NOMO-1 (cell line): ENCODE data around the gene TMEM200A.

Source experiments
- DNase-seq, 2 experiments: peaks; one replicate each; lab custom pipeline; 2025; ENCODE audit not compliant: unreplicated experiment in 2 of 2; lab: John Stamatoyannopoulos, UW

Gene TMEM200A

GRCh38 chr6:130376936-130377335 lies 11.1 kb downstream of the TMEM200A start:
- no peak for DNase-seq

- DNase-seq: no peak
Measured at GRCh38 chr6:130377371-130377770, 11.6 kb downstream of the TMEM200A start.

GRCh38 chr6:130377915-130378314 lies 12.1 kb downstream of the TMEM200A start:
- DNase-seq: no peak

DNA sequence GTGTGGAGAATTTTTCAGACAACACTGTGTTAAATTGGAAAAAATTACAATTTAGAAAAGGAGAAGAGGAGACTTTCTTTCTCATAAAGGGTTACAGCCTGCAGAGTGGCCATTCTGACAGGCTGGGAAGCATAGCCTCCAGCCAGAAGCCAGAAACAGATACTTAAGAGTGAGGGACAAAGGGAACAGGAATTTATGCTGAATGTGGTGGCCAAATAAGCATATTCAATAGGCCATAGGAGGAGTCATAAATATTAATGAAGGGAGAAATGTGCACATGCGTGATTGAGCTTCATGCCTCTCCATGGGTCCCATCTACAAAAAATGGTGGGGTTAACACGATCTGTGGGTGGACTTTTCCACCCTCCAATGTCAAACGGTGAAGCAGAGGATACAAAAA lies 13.4 kb downstream of the TMEM200A start:
- no peak for DNase-seq

DNA sequence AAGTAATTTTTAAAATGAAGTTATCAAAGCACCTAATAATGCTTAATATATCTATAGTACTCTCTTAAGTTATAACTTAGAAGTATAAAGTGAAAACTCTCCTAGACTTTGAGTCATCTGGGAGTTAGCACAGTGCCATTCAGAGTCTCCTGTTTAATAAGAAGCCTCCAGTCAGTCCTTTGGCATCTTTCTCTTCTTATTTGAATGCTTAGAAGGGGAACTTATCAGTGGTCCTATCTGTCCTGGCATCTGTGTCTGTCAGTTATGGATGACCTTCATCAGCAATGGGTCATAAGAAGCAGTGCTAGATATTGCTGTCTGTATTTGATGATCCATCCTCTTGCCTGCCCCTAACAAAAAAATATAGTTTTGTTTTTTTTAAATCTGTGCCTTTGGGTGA lies 15.2 kb downstream of the TMEM200A start:
- DNase-seq: no peak

DNA sequence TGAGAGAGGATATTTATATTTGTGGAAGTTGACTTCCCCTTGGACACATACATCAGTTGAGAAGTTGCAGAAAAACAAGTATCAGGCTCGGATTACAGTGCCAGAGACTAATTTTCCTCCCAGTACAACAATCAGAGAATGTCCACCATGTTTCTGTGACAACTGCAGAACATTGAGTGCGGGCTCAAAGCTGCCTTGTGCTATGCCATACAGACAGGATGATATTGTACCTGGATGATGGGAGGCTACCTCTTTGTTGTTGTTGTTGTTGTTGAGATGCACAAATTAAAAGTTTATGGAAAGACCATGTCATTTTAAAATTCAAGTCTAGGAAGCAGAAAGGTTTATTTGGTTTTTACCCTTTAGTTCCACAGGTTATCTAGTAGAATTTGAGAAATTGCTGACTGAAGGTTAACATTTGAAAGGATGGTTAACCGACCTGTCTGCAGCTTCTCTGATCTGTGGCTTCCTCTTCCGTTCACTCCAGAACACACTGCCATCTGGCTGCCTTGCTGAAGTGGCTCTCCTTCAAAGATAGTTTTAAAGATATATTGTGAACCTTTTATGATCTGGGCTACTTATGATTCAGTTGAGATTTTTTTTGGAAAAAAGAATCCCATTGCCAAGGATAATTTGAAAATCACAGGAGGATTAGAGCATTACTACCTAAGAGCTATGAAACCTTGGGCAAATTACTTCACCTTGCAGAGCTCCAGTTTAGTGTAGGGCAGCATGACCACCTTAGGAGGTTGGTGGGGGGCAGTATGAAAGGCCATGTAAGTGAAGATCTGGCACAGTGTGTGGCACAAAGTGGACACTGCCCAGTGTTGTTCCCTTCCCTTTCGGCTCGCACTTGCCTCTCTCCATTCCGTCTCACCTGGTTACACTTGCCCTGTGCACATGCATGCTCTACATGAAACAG lies 15.9 kb downstream of the TMEM200A start:
- no peak for DNase-seq

DNA sequence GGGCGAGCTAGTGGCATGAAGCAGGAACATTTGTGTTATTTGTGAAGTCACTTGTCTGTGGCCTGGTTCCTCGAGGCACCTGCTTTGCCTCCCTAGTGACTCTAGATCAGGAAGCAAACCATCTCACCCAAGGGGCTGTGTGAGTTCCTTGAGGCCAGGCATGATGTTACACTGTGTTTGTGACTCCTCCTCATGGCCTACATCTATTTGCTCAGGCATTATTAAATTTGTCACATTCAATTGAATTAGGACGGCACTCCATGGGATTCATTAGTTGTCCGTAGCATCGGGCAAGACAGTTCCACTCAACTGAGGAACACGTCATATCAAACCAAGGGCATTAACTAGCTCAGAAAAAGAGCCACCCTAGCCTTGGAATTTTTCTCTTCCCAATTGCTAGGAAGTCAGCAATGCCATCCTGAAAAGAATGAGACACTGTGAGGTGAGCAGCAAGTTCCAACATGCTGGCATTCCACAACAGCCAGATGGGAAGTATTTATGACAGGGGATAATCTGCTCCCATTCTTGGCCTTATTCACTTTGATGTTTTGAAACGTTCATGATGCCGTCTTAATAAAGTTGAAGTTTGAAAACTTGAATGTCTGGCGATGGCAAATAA lies 17.2 kb downstream of the TMEM200A start:
- no peak for DNase-seq

DNA sequence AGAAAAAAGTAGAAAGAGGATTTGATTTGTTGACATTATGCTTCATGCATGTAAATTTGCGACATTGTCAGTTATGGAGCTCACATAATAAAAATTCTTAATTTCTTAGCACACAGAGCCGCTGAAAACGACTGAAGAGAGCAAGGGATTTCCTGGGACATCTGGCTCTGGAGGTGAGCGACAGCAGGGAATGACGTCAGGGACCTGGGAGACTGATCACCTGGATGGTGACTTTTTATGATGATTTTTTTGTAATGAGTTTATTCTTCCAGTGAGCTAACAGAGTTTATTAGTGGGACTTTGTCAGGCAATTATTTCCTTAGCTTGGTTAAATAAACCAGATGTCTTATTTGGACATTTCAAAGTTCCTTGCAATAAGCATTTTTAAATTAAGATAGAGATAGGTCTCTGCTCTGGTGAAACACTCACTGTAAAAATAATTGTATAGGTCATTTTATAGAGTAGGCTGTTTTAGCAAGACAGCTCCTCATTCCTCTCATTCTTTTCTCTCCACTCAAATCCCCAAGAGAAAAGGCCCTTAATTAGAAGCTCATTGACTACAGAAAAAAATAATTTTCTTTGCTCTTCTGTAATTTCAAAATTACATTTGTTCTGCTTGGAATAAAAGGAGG lies 19.4 kb downstream of the TMEM200A start:
- DNase-seq: no peak

GRCh38 chr6:130389142-130389541 lies 23.3 kb downstream of the TMEM200A start:
- DNase-seq: no peak

GRCh38 chr6:130390890-130391289 lies 25.1 kb downstream of the TMEM200A start:
- no peak for DNase-seq

DNA sequence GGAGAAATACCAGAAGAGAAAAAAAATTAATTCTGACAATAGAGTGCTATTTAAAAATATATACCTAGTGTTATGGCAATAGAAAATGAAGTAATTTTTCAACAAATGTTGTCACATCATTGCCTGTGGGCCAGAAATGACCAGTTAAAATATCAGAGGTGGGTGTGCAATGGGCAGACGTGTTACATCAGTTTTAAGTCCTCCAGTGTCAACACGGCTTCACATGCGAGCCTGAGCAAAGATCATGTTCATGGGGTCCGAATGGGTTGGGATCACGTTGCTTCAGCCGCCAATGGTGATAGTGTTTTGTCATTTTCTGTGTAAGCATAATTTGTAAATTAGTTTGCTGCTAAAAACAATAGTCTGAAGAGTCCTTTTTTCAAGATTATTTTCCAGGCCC lies 27.5 kb downstream of the TMEM200A start:
- no peak for DNase-seq

GRCh38 chr6:130394246-130394645 lies 28.4 kb downstream of the TMEM200A start:
- DNase-seq: no peak

DNA sequence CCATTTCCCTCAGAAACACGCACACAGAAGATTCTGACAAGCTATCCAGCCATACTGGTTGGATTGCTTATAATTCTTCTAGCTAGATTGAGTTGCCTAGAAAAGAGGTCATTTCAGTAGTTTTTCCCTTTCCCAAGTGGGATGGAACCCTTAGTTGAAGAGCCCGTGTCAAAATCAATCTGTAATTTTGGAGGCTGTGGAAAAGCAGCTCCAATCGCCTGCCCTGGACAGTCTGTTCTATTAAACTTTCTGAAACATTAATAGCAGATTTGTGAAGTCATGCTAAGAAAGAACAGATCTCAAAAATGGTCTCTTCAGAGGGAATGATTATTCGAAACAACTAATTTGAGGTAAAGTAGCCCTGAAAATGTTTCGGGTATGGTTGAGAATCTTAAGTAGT lies 29.3 kb downstream of the TMEM200A start:
- no peak for DNase-seq

- DNase-seq: no peak
Measured at GRCh38 chr6:130396722-130397121, 30.9 kb downstream of the TMEM200A start.

DNA sequence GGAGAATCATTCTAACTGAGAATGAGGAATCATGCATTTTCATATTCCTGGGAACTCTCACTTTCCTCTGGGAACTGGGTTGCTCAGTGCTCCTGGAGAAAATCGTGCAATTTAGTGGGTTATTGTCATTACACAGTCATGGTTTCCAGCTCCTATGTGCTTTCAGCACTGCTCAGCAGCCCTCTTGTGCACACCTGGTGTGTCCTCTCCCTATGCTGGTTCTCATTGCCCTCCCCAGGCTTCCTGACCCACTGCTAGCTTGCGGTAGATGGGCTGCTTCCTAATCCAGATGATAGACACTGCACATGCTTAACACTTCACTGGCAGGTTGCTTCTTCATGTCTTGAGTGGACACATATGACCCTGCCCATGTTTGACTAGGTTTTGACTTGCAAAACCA lies 39.7 kb downstream of the TMEM200A start:
- DNase-seq: no peak

DNA sequence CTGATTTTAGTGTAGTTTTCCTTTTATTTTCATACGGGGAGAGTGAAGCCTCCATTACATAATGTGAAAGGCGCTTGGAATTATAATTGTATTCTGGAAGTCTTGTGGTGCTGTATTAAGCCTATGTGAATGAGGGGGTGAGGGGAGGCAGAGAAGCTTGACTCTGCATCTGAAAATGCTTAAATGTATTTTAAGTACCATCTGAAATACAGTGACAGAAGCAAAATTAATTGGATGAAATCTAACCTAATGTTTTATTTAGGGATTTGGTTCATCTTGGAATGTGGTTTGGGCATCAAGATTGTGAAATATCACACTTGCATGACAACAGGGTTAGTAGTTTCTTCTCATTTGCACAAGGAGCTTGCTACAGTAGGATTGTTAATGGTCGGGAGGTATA lies 41.2 kb downstream of the TMEM200A start:
- no peak for DNase-seq

DNA sequence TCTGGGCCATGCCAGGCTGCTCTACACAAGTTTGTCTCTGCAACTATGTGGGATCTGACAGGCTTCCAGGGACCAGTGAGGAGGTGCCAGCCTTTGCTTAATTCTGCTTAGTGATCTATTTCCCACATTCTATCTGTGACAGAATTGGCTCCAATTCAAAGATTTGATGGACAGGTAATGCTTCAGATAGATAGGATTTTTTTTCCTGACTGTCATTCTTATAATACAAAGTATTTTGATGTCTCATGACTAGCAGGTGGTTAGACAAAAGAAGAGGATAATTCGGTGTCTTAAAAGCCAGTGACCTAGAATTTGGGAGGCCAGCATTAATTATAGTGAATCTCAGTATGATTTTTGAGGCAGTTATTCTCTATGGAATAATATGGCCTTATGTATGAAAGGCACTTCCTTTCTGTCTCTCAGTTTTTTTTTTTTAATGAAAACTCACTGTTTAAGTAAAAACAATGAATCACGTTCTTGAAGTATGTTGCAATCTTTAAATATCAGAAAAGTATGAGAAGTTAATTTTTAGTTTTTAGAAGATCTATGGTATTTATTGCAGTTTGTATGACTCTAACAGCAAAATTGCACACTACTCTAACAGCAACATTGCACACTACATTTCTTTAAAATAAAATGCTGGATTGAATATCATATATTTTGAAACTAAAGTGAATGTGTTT lies 43.7 kb downstream of the TMEM200A start:
- no peak for DNase-seq

DNA sequence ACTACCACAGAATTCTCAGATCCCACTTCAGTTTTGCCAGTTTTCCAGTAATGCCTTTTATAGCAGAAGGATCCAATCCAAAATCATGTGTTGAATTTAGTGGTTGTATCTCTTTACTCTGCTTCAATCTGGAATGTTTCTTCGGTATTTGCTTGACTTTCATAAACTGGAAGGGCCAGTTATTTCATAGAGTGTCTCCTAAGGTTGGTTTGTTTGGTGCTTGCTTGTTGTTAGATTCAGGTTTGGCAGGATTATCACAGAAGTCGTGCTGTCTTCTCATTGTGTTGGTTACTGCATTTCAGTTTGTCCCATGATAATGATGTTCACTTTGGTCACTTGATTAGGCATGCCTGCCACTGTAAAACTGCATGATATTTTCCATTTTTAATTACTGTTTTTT lies 45.7 kb downstream of the TMEM200A start:
- no peak for DNase-seq

- DNase-seq: no peak
Measured at GRCh38 chr6:130412556-130413290, 46.9 kb downstream of the TMEM200A start.

GRCh38 chr6:130417951-130418350 lies 52.1 kb downstream of the TMEM200A start:
- no peak for DNase-seq

GRCh38 chr6:130420911-130421310 lies 55.1 kb downstream of the TMEM200A start:
- no peak for DNase-seq
